HepG2 (cell line): Measurements from ENCODE around the gene TMEM256. TPM values are rescaled to one million over a fixed set of nuclear protein-coding genes. Genes with fewer than 3 reads are reported as not detected.

Experiments
- AHR ChIP-seq: IDR thresholded peaks from 2 replicates; pipeline ENCODE4 v1.6.1; 2018; ENCODE audit warnings: missing genetic modification reagents, missing compliant biosample characterization
- FUBP1 ChIP-seq: sonication (generic); formaldehyde crosslinking; IDR thresholded peaks from 2 replicates; pipeline ENCODE4 v1.5.1; 2020; ENCODE audit warnings: missing genetic modification reagents, mild to moderate bottlenecking, borderline replicate concordance
- MED13 ChIP-seq: sonication (generic); formaldehyde crosslinking; IDR thresholded peaks from 2 replicates; pipeline ENCODE4 v1.5.0; 2020; ENCODE audit warnings: missing genetic modification reagents
- NFAT5 ChIP-seq: sonication (generic); formaldehyde crosslinking; IDR thresholded peaks from 2 replicates; pipeline ENCODE4 v1.4.0; 2020; ENCODE audit warnings: missing genetic modification reagents
- PAX8 ChIP-seq: sonication (generic); formaldehyde crosslinking; IDR thresholded peaks from 2 replicates; pipeline ENCODE4 v1.8.0; 2022; ENCODE audit warnings: mild to moderate bottlenecking, missing genetic modification reagents, borderline replicate concordance
- PBX2 ChIP-seq: IDR thresholded peaks from 2 replicates; pipeline ENCODE4 v1.6.1; 2016; ENCODE audit warnings: control low read depth
- PBX3 ChIP-seq: sonication (generic); formaldehyde crosslinking; IDR thresholded peaks from 2 replicates; pipeline ENCODE4 v1.8.1; 2023; ENCODE audit warnings: missing genetic modification reagents, inconsistent platforms, borderline replicate concordance
- PRDM10 ChIP-seq: sonication (generic); formaldehyde crosslinking; IDR thresholded peaks from 2 replicates; pipeline ENCODE4 v1.4.0; 2020; ENCODE audit warnings: low read depth, missing genetic modification reagents
- SRY ChIP-seq: sonication (generic); formaldehyde crosslinking; IDR thresholded peaks from 2 replicates; pipeline ENCODE4 v1.8.0; 2022; ENCODE audit warnings: mild to moderate bottlenecking, missing genetic modification reagents
- TBX2 ChIP-seq: sonication (generic); formaldehyde crosslinking; IDR thresholded peaks from 2 replicates; pipeline ENCODE4 v1.5.0; 2020; ENCODE audit warnings: missing genetic modification reagents, mild to moderate bottlenecking, borderline replicate concordance
- ZFP90 ChIP-seq: sonication (generic); formaldehyde crosslinking; IDR thresholded peaks from 2 replicates; pipeline ENCODE4 v1.8.0; 2022; ENCODE audit warnings: missing genetic modification reagents, mild to moderate bottlenecking, inconsistent platforms, borderline replicate concordance
- polyA plus RNA-seq, 8 experiments: library from polyadenylated mRNA; depleted of rRNA in 3 of 8; stranded (reverse) in 7 of 8; unstranded in 1 of 8; fragments of >200 nt; fragmentation: Illumina TruSeq in 4 of 8; extraction: Trizol in 4 of 8; gene quantifications; 2 replicates each; pipeline versions ENCODE4 v1.2.1 to v1.2.3, GENCODE V29; 2011 to 2016; ENCODE audit warnings: low read depth in 4 of 8, missing spikeins in 1 of 8, mixed read lengths in 1 of 8; ENCODE audit not compliant: insufficient read depth in 1 of 8
- total RNA-seq, 5 experiments: library from RNA; depleted of rRNA; stranded (reverse); fragments of >200 nt; fragmentation: Illumina TruSeq; extraction: Trizol; gene quantifications; 2 replicates each; pipeline ENCODE4 v1.2.3, GENCODE V29; 2016; ENCODE audit warnings: low read depth in 1 of 5

The TMEM256 gene
- total and polyA plus RNA-seq, 2 of the 13 experiments (the other 11 are each of a cell fraction or from before 2014, with no cell fraction given): 231 to 252 TPM

GRCh38 chr17:7444682-7445618, 41.1 kb upstream of the TMEM256 start, which contains the start of gene CHRNB1 (continued):
- TF ChIP-seq PRDM10 (CRISPR knock-in tag) (peak; percentile 91), NFAT5 (CRISPR knock-in tag) (no peak), TBX2 (CRISPR knock-in tag) (peak; percentile 61), SRY (CRISPR knock-in tag) (0 out of 2 replicates have a peak, but pooled peaks have one; percentile 47), PBX3 (CRISPR knock-in tag) (no peak), FUBP1 (CRISPR knock-in tag) (no peak), ZFP90 (CRISPR knock-in tag) (0 out of 2 replicates have a peak, but pooled peaks have one; percentile 42), PAX8 (CRISPR knock-in tag) (0 out of 2 replicates have a peak, but pooled peaks have one; percentile 43), MED13 (CRISPR knock-in tag) (no peak), PBX2 (CRISPR knock-in tag) (no peak), AHR (CRISPR knock-in tag) (no peak)
